Neural cell (in vitro differentiated cells): ENCODE data around the gene ENGASE.

ENCODE experiments used
- EZH2 ChIP-seq: fragments of 200-600, 300-800 bp; shearing (Covaris generic), sonication (generic); IDR thresholded peaks from 2 replicates; pipeline ENCODE4 v1.6.1; 2014; ENCODE audit warnings: antibody characterized with exemption, low read length, borderline replicate concordance, mild to moderate bottlenecking; ENCODE audit not compliant: insufficient read depth, poor library complexity, severe bottlenecking
- MXI1 ChIP-seq: fragments of 450-650 bp; conservative IDR thresholded peaks from 2 replicates; pipeline ENCODE4 v1.6.1; 2014; ENCODE audit warnings: antibody characterized with exemption, mild to moderate bottlenecking; ENCODE audit not compliant: poor library complexity, severe bottlenecking
- SMC3 ChIP-seq: fragments of 450-650 bp; conservative IDR thresholded peaks from 2 replicates; pipeline ENCODE4 v1.6.1; 2014; ENCODE audit warnings: antibody characterized with exemption, mild to moderate bottlenecking, moderate library complexity; ENCODE audit not compliant: poor library complexity
- TAF1 ChIP-seq: IDR thresholded peaks from 2 replicates; pipeline ENCODE4 v1.6.1; 2012; ENCODE audit warnings: low read depth
- TF ChIP-seq, protein P1 (sequence below): fragments of 450-650 bp; IDR thresholded peaks from 2 replicates; pipeline ENCODE4 v1.5.1; 2014; ENCODE audit warnings: antibody characterized with exemption, mild to moderate bottlenecking, moderate library complexity; ENCODE audit not compliant: poor library complexity, severe bottlenecking

DNA sequence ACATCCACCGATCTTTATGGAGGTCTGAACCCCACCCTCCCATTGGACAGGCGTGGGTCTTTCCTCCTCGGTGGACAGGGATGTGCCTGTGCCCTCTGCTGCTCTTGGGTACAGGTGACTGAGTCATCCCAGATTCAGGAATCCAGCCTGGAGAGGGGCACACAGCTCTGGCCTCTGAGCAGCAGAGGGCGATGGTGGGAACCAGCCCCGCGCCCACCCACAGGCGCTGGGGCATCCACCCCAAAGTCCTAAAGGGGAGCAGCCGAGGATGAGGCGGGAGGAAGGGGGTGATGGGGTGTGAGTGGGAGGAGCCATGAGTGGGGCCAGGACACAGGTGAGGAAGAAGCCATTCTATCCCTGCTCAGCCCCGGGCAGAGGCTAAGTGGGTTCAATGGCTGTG is 35.0 kb downstream of the ENGASE start:
- TF ChIP-seq, protein P1, sequence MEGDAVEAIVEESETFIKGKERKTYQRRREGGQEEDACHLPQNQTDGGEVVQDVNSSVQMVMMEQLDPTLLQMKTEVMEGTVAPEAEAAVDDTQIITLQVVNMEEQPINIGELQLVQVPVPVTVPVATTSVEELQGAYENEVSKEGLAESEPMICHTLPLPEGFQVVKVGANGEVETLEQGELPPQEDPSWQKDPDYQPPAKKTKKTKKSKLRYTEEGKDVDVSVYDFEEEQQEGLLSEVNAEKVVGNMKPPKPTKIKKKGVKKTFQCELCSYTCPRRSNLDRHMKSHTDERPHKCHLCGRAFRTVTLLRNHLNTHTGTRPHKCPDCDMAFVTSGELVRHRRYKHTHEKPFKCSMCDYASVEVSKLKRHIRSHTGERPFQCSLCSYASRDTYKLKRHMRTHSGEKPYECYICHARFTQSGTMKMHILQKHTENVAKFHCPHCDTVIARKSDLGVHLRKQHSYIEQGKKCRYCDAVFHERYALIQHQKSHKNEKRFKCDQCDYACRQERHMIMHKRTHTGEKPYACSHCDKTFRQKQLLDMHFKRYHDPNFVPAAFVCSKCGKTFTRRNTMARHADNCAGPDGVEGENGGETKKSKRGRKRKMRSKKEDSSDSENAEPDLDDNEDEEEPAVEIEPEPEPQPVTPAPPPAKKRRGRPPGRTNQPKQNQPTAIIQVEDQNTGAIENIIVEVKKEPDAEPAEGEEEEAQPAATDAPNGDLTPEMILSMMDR: no peak
- TF ChIP-seq TAF1 (no peak), EZH2 (no peak), MXI1 (no peak), SMC3 (no peak)
